NCI-H1105 treated with DMSO at 0.1 percent for 48 hours (cell line): Measurements from ENCODE around the gene B3GALT6.

Source experiments
- DNase-seq: peaks from one replicate; lab custom pipeline; 2025; lab: John Stamatoyannopoulos, UW

B3GALT6 gene

DNA sequence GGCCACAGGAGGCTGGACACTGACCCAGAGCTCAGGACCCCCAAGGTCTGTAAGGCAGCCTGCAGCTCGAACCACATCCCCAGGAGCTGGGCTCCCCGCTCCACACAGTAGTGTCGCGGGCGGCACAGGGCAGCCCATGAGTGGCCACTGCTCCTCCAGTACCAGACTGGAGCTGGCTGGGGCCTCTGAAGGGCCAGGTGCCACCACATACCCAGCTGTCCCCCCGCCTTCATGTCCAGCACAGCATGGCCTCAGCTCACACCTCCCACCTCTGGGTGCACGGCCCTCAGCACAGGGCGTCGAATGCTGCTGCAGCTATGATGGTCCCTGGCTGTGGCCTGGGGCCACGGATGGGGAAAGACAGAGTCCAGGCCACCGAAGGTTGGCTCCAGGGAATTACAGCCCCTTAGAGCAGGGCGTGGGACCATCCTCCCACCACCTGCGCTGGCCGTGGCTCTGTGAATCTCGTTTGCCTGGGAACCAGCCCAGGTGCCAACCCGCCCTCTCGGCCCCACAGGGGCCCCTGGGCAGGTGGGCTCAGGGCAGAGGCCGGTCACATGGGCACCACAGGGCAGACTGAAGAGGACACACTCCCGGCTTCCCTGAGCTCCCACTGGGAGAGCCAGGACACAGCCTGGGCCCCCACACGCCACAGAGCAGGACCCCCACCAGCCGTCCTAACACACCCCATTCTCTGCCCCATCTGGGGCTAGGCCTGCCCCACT lies 16.0 kb upstream of the B3GALT6 start:
- DNase-seq: no peak

DNA sequence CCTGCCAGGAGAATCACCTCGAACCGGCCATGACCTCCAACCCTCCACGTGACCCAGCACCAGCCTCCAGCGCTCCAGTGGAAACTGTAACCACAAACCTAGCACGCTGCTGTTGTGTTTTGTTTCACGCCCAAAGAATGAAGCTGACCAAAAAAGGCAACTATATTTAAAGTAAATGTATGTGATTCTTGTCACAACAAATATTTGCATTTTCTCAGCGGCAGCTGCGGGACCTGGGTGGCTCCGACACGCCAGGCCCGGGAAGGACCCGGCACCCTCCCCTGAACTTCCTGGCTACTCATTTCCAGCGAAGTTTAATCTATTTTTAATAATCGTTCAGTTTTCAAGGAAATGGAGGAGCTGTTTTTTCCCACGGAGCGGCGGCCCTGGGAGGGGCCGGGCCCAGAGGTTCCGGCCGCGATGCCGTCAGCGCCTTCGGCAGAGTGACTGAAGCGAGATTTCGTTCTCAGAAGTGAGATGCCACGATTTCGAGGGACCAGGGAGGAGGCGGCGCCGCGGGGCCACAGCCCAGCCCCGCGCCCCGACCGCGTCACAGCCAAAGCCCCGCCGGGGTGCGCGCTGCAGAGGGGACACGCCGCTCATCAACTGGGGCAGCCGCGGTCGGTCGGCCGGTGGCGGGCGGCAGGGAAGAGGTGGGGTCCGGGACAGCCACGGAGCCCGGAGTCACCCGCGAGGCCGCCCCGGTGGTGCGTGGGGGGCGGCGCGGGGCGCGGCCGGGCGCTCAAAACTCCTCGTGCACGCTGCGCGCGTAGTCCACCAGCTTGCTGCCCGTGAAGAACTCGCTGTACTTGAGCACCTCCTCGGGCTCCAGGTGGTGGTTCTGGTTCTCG lies 15.0 kb upstream of the B3GALT6 start:
- no peak for DNase-seq

DNA sequence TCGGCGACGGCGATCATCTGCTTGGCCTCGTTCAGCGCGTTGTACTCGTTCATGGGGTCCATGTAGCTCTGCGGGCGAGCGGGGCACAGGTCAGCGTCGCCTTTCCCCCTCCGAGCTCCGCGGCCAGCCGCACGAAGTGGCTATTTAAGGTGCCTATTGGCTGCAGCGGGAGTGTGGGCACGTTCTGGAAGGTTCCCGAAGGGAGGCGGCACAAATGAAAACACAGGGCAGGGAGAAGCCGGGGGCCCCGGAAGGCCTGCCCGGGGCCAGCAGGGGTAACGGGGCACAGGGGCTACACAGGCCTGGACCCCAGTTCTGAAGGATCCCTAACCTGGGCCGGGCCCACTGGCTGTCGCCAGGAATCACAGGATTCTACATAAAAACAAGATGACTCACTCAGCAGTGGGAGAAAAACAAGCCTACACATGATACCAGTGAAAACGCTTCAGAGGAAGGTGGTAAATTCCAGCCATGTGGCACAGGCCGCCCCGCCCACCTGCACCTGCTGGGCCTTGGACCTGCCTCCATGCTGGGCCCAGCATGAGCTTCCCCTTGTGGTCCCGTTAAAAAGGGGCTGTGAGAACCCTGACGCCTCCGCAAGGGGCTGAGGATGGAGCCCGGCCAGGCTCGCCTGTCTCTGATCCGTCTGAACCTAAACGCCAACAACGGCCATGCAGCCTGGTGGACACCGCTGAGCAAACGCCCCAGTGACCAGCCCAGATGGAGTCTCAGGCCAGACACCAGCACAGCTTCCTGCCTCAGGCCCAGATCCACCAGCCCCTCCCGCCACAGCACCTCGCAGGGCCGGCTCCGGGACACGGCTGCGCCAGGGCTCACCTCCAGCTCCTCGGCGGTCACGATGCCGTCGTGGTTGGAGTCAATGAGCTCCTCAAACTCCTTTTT lies 14.2 kb upstream of the B3GALT6 start:
- no peak for DNase-seq

DNA sequence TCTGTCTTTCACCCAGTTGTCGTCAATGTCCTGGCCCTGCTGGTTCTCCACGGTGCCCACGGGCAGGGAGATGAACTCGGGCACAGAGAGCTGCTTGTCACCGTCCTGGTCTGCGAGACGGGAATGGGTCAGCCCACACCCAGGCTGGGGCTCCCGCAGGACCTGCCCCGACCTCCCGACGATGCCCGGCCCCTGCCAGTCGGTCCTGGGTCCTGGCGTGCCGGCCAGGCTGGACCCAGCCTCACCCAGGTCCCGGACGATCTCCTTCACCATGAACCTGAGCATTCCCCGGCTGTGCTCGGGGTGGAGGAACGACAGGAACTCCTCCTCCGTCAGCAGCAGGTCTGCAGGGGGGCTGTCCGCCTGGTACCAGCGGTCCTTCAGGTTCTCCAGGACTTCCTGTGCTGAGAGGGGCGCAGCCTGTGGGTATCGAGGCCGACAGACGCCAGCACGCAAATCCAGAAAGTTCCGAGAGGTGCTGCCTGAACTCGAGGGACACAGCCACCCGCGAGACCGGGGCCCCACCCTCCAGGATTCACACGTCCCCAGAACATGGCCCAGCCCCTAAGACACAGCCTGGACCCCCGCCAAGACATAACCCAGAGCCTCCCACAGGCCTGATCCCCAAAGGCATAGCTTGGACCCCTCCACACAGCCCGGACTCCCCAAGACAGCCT lies 13.4 kb upstream of the B3GALT6 start:
- DNase-seq: no peak

DNA sequence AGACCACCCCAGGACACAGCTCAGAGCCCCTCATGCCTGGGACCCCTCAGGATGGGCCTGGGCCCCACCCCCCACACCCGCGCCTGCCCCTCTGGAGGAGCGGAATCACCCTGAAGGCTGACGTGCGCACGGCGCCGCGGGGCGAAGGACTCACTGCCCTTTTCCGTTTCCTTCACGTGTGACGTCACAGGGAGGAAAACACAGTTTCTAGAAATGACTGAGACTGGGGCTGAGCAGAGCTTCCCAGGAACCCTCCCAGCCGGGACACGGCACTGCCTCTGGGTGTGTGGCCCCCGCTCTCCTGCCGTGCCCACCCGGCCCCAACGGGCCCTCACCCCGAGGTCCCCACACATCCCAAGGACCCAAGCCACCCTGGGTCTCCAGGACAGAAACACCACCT lies 12.7 kb upstream of the B3GALT6 start:
- DNase-seq: no peak

DNA sequence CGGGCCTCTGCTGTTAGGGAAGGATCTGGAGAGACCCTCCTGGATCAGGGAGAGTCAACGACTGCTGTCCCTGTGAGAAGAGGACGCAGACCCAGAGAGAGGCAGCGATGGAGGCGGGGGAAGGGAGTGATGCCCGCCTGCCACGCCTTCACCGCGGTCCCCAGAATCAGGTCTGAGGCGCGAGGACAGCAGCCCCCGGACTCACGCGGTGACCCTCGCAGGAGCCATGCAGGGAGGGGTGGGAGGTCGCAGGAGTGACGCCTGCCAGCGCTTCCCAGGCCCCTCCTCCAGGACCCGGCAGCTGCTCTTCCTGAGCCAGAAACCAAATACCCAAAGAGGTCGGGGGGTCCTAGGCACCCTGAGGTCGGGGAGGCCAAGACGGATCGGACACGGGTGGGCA lies 11.8 kb upstream of the B3GALT6 start:
- DNase-seq: no peak

DNA sequence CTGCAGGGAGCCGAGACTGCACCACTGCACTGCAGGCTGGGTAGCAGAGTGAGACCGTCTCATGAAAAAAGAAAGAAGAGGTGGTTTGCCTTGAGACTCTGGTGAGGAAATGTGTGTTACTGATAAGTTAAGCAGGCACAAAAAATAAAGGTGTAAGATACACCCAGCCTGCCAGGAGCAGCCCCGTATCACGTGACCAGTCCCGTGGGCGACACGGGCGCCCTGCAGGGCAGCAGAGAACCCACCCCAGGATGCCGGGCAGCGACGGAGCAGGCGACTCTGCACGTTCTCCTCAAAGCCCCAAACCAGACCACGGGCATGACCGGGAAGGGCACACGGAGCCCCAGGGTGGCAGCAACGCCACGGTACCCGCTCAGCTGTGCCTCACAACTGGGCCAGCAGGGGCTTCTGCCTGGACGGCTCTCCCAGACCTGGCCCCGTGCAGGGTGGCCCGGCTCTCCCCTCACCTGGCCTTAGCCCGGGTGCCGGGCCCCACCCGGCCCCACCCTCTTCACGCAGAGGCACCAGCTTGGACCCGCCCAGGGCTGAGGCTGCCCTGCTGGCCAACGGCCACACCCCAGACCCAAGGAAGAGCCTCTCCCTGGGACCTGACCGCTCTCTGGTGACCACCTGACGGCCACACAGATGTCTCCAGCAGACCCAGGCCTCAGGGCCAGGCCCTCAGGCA lies 10.0 kb upstream of the B3GALT6 start:
- no peak for DNase-seq

DNA sequence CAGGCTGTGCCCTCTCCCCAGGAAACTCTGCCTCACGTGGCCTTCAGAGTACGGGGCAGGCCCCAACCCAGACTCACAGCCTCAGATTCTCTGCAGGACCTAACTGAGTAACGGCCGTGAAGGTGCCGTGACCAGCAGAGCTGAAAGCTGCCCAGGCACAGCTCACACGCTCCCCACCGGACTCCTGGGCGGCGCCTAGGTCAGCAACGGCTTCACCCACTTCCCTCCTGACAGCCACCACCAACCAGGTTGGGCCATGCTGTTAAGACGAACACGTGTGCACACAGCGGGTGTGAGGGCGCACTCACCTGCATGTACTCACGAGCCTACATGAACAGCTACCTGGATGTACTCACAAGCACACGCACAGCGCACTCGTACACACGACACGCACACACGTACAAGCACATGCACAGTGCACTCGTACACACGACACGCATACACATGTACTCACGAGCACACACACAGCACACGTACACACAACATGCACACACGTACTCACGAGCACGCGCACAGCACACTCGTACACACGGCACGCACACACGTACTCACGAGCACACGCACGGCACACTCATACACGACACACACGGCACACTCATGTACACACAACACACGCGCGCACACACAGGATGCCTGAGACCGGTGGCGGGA lies 9.3 kb upstream of the B3GALT6 start:
- no peak for DNase-seq

DNA sequence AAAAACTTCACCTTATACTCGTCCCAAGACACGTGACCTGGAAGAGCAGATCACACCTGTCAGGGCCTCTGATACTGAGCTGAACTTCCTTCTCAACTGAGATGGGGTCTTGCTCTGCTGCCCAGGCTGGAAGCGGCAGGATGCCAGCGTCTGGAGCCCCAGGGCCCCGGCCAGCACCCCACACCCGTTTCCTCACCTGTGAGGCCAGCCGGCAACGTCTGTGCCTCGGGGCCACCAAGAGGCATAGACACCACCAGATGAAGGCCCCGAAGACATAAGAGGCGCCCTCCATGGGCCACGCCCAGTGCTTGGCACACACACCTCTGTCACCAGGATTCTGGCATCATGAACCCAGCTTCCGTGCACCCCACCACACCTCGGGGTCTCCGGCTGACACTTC lies 8.7 kb upstream of the B3GALT6 start:
- no peak for DNase-seq

DNA sequence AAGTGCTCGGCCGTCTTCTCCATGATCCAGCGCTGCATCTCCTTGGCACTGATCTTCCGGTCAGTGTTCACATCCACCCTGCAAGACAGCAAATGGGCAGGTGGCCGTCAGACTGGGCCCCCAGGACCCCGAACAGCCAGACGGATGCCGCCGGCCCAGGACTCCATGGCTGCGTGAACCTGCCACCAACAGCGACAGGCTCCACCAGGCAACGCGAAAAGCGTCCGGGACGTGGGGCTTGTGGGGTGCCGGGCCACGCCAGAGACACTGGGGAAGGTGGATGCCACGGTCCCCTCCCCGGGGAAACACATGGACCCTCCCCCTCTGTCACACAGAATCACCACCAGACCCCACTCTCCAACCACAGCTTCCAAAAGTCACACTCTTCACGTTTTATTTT lies 8.1 kb upstream of the B3GALT6 start:
- no peak for DNase-seq

DNA sequence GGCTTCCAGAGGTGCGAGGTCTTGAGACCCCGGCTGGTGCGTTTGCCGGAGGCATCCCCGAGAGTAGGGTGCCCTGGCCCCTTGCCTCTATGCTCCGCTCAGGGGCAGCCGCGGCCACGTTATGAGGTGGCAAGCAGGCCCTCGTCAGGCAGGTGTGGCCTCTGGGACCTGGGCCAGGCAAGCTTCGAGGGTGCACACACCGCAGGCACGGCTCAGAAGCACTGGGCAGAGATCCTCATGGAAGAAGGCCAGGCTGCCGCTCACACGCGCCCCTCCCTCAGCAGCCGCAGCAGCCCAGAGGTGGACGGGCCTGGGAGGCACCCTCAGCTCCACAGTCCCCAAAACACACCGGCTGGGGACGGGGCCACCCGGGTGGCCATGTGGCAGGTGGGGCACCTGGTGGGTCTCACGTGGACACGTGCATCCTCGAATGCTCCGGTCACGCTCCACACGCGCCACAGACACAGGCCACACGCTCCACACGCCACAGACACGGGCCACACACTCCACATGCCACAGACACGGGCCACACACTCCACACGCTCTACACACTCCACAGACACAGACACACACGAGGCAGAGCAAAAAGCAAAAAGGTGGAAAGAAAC lies 6.7 kb upstream of the B3GALT6 start:
- DNase-seq: no peak

DNA sequence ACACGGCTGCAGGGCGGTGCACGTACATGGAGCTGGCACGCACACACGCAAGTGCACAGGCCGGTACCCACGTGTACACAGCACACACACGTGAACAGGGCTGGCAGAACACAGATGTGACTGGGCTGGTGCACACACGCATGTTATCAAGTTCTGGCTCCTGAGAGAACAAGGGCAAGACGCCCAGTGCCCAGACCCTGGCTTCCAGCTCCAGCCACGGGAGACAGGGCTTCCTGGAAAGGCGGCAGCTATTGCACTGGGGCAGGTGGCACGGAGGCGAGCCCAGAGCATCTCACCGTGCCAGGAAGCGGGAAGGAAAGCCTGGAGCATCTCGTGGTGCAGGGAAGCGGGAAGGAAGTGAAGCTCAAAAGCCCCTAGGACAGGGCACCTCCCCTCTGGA lies 6.1 kb upstream of the B3GALT6 start:
- no peak for DNase-seq

DNA sequence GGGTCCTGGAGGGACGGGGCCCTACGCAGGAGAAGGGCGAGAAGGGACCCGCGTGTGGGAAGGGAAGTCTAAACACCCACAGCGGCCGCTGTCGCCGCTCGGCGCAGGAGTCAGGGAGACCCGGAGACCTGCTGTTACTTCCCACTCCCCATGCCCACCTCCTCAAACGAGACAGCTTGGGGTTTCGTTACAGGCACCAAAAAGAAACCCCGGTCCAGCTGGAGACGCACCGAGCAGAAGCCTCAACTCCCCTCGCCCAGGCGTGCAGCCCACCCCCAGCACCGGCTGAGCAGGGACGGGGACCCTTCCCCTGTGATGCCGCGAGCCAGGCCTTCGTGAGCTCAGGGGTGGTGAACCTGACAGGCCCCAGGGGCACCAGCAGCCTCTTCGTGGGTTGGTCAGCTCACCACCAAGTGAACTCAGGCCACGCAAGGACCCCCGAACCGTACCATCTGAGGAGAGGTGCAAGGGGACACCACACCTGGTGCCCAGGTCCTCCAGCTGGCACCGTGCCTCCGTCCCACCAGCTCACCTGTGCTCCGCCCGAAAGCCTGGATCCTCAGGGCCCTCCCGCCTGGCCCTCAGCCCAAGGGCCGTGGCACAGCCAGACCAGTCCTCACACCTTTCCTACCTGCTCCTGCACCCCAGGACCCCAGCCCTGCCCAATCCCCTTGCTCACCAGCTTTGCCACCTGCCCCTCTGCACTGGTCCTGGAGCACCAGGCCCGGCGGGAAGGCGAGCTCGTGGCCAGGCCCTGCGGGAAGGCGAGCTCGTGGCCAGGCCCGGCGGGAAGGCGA lies 5.3 kb upstream of the B3GALT6 start:
- DNase-seq: no peak

DNA sequence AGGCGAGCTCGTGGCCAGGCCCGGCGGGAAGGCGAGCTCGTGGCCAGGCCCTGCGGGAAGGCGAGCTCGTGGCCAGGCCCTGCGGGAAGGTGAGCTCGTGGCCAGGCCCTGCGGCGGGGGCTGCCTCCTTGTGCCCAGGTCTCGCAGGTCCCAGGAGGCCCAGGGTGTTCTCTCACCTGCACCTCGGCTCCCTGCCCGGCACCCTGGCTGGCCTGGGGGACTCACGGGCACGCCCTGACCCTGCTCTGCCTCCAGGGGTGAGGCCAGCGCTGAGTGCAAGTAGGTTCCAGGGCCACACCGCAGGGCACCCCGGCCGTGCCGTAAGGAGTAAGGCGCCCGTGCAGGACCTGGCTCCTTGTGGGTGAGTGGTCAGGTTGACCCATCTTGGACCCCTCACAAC lies 4.7 kb upstream of the B3GALT6 start:
- no peak for DNase-seq

DNA sequence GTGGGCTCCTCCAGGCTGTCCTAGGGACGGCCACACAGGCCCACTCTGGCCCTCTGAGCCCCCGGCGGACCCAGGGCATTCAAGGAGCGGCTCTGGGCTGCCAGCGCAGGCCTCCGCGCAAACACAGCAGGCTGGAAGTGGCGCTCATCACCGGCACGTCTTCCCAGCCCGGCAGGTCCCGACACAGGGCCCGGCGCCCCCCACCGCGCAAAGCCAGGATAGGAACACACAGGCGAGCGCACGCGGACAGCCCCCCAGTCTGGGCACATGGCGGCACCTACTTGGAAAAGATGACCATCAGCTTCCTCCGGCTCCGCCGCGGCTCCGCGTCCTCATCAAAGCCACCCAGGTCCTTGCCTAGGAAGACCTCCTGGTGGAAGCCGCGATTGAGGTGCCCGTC lies 3.9 kb upstream of the B3GALT6 start:
- DNase-seq: no peak

DNA sequence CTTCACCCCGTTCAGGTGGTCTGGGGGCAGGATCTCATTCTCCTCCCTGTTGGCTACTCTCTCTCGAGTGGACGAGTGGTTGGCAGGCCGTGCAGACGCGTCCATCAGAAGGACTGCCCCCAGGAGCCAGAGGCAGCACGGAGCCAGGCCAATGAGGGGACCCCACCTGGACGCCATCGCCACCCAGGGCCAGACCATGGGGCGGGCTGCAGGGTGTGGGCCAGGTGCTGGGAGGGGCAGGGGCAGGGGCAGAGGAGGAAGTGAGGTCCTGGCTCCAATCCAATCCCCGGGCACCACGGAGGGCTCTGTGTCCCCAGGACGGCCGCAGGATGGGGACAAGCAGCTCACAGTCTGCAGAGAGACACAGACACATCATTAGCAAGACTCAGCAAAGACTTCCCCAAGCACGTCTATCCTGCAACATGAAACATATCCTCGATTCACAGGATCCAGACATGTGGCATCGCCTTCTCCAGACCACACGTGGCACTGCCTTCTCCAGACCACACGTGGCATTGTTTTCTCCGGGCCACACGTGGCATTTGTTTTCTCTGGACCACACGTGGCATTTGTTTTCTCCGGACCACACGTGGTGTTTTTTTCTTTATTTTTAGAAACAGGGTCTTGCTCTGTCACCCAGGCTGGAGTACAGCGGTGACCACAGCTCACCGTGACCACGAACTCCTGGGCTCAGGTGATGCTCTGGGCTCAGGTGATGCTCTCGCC lies 3.3 kb upstream of the B3GALT6 start:
- no peak for DNase-seq

DNA sequence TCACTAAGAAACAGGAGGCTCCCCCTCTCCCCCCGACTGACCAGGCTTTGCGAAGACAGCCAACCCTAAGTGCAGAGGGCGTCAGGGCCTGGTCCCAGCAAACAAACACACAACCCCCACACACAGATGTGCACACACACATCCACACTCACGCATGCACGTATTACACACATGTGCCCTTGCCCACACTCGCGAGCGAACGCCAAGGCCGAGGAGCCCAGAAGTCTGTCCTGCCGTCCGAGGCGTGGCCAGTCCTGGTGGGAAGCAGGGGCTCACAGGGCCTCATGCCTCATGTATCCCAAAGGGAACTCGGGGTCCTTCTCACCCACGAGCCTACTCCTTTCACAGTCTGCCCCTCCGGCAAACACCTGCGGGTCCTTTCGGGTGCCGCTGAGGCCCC lies 2.3 kb upstream of the B3GALT6 start:
- DNase-seq: no peak

DNA sequence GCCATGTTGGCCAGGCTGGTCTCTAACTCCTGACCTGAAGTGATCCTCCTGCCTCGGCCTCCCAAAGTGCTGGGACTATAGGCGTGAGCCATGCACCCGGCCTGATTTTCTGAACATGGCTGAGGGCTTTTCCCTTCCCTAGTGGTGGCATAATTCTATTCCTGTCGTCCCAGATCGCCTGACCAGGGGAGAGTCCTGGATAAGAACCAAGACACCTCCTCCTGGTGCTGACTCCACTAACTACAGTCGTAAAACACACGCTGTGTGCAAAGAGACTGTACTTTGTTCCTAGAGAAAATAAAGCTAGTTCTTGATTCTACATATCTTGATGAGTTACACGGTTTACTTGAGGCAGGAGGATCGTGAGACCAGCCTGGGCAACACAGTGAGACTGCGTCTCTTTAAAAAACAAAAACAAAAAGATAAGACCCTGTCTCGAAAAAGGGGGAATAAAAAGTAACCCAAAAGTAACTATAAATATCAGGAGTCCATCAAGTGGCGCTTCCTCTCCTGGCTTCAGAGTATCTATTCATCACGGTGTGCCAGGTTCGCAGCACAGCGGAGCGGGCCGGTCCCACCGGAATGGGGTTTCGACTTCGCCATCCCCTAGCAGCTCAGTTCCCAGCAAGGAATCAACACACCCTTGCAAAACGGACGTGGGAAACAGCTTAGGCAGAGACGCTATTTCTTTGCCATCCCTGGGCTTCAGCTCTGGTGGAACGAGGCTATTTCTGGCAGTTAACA lies 1.2 kb upstream of the B3GALT6 start:
- DNase-seq: no peak
